HG02759 (cell line): ENCODE data around the gene PSAP.

Experiments
- ATAC-seq: cut with Tn5 transposase; IDR thresholded peaks from one replicate; pipeline ENCODE4 v1.9.1; 2021; ENCODE audit warnings: mild to moderate bottlenecking, moderate library complexity; ENCODE audit not compliant: unreplicated experiment

The PSAP gene

DNA sequence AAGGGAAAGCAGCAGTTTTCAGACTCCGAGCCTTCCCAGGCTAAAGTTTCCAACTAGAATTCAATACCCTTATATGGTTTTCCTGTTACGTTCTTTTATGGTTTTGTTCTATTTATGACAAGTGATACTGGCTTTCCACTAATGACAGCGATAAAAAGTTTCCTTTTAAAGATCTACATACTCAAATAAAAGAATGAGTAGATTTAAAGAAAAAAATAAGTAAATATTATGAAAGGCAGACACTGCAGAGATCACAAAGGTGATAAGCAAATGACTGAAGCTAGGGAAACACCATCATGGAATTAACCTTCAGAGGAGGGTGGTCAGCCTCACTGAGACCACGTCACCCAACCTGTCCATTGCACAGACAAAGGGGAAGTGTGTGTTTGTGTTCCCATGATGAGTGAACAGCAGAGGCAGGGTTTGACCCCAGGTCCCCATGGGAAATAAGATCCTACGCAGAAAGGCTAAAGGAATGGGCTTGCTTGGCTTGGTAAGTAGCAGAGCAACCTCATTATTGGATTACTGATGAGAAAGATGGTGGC, 81.7 kb downstream of the PSAP start:
- peak; percentile 0 for ATAC-seq

DNA sequence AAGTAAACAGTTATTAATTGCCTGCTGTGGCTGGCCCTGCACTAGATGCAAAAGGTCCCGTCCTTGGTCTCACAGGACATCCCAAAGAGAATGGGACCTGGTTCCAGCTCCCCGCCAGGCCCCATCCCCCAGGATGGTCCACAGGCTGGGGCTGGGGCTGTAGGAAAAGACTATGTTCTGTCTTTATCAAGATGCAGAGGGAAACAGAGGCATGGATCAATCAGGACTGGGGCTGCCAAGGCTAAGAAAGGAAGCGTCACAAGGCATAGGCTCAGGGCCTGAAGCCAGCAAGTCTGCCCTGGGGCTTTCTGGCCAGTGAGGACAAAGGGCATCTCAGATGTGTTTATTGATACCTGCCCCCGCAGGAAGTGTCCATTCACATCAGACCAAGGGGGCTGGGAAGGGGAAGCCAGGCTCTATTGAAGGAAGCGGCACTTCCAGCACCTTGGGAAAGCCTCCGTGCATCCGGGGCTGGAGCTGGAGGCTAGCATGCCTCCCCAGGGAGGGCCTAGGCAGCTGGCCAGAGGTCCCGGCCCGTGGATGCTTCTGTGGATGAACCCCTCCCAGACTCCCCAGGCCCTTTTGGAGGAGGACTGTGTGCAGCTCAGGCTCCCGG, 83.5 kb downstream of the PSAP start:
- ATAC-seq, result no peak

DNA sequence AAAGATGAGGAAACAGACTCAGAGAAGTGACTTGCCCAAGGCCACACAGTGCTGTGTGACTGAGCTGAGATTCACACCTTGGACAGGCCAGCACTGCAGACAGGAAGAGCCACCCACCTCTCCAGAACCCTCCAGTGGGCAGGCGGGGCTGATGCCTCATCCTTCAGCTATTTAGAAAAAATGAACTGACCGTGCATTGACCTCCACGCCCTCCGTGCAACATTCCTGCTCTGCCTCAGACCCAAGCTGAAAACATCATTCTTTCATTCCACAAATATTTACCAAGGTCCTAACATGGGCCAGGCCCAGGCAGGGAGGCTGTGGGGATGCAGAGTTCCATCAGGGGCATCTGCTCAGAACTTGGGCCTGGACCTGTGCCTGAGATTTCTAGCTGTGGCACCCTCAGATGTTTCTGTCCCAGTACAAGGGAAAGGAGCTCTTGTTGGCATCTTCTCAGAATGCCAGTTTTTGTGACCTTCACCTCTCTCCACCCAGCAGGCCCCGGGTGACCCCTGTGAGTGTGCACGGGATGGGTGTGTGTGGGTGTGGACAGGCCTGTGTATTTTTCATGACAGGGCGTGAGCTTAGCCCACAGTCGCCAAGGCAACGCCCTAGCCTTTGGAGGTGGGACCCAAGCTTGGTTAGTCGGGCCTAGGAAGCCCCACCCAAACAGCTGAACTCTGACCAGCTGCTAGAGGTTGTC, 84.2 kb downstream of the PSAP start:
- peak; percentile 29 for ATAC-seq
